Panc1 (cell line): Measurements from ENCODE around the gene TMEM115. TPM values are rescaled to one million over a fixed set of nuclear protein-coding genes. Genes with fewer than 3 reads are reported as not detected.

Source experiments
- ATAC-seq: fragments of 200-7000 bp; cut with Tn5 transposase; 2 replicates; pipeline ENCODE4 v1.9.1; 2020; ENCODE audit warnings: mild to moderate bottlenecking, moderate library complexity
- BruUV-seq: library from RNA; stranded (reverse); fragments of 400-500 nt; replicated peaks from 2 replicates; lab custom pipeline; 2021; lab: Mats Ljungman, UMichigan
- CTCF ChIA-PET: fragments of 300-600 bp; sonication (Branson Sonifier 250); formaldehyde crosslinking; loops from one replicate; lab custom pipeline; 2022; ENCODE audit warnings: antibody characterized with exemption; lab: Charles Lee
- POLR2A ChIA-PET: fragments of 300-600 bp; sonication (Branson Sonifier 250); formaldehyde crosslinking; loops from one replicate; lab custom pipeline; 2022; ENCODE audit warnings: antibody characterized with exemption; lab: Charles Lee
- DNase-seq: peaks from one replicate; pipeline ENCODE4 v3.0.0-alpha.2; 2010; ENCODE audit warnings: low read depth, low spot score
- H3K27ac ChIP-seq: 2 replicates; pipeline ENCODE4 v1.5.1; 2011; ENCODE audit warnings: mild to moderate bottlenecking, low read length, inconsistent platforms
- H3K27me3 ChIP-seq: fragments of 200-500 bp; sonication (Bioruptor generic); 2 replicates; pipeline ENCODE4 v1.6.0; 2014; ENCODE audit warnings: low read length, inconsistent platforms; ENCODE audit not compliant: control insufficient read depth, insufficient read depth
- H3K36me3 ChIP-seq: fragments of 200-500 bp; sonication (Bioruptor generic); 2 replicates; pipeline ENCODE4 v1.5.1; 2014; ENCODE audit warnings: inconsistent platforms, mild to moderate bottlenecking, low read length, moderate library complexity; ENCODE audit not compliant: control insufficient read depth, insufficient read depth
- H3K4me1 ChIP-seq: 2 replicates; pipeline ENCODE4 v1.5.1; 2011; ENCODE audit warnings: inconsistent platforms, mild to moderate bottlenecking, low read length, moderate library complexity; ENCODE audit not compliant: control insufficient read depth, insufficient read depth
- H3K4me3 ChIP-seq, 2 experiments: 2 replicates each; pipeline ENCODE4 v1.5.1; 2011 to 2012; ENCODE audit warnings: low read depth in 2 of 2, low read length in 2 of 2, mild to moderate bottlenecking in 2 of 2, inconsistent platforms in 1 of 2, moderate library complexity in 1 of 2
- H3K9me3 ChIP-seq: fragments of 200-500 bp; sonication (Bioruptor generic); 2 replicates; pipeline ENCODE4 v1.5.1; 2014; ENCODE audit warnings: low read depth, mild to moderate bottlenecking, inconsistent platforms, low read length, moderate library complexity; ENCODE audit not compliant: control insufficient read depth, insufficient read depth
- CTCF ChIP-seq: fragments of 450-650 bp; IDR thresholded peaks from 2 replicates; pipeline ENCODE4 v1.5.1; 2017; ENCODE audit warnings: mild to moderate bottlenecking
- POLR2AphosphoS5 ChIP-seq: IDR thresholded peaks from 2 replicates; pipeline ENCODE4 v1.6.1; 2012; ENCODE audit warnings: mild to moderate bottlenecking, low read depth, low read length, moderate library complexity
- REST ChIP-seq, 2 experiments: IDR thresholded peaks; 2 replicates each; pipeline ENCODE4 v1.6.1; 2011 to 2012; ENCODE audit warnings: low read depth in 2 of 2, control low read depth in 1 of 2, low read length in 1 of 2, mild to moderate bottlenecking in 1 of 2, moderate library complexity in 1 of 2; ENCODE audit not compliant: insufficient read depth in 1 of 2
- SIN3A ChIP-seq: IDR thresholded peaks from 2 replicates; pipeline ENCODE4 v1.6.1; 2012; ENCODE audit warnings: low read depth, mild to moderate bottlenecking, low read length, moderate library complexity, borderline replicate concordance; ENCODE audit not compliant: insufficient read depth
- TCF7L2 ChIP-seq: IDR thresholded peaks from 2 replicates; pipeline ENCODE4 v1.6.1; 2011; ENCODE audit warnings: mild to moderate bottlenecking, low read depth, low read length, inconsistent platforms
- in situ Hi-C: cut with HindIII; loops from 2 replicates; pipeline ENCODE4 v1.10.0; 2016; ENCODE audit warnings: low sequenced_read_pairs, low pct_unique_long_range_greater_than_20kb
- intact Hi-C: fragments of 100-400 bp; cut with micrococcal nuclease; formaldehyde crosslinking; loops from one replicate; pipeline ENCODE4 v1.10.0; 2022; ENCODE audit not compliant: unreplicated experiment
- total RNA-seq: library from RNA; stranded (reverse); gene quantifications from one replicate; pipeline ENCODE4 v1.2.1, GENCODE V29; 2021; ENCODE audit not compliant: unreplicated experiment

The TMEM115 gene
- total RNA-seq, 1 experiment from 2014 or later: 30.2 TPM

GRCh38 chr3:50378757-50379156, 19.4 kb upstream of the TMEM115 start:
- DNase-seq: no peak
- intact Hi-C loops: loop anchor here (10.0 kb wide), 1 partner anchor 166 kb away; no protein-coding TSS in a partner anchor
- H3K36me3 ChIP-seq: no peaks in the 10 kb centered on the region
- no peak overlapping the region for H3K4me3 ChIP-seq
- no peaks in the 10 kb centered on the region for H3K4me1 ChIP-seq
- CTCF ChIA-PET: no interaction called here
- ATAC-seq: no peak
- no peaks in the 10 kb centered on the region for H3K27me3 ChIP-seq
- BruUV-seq: no TSS peak
- POLR2A ChIA-PET: no interaction called here
- H3K27ac ChIP-seq: no peak overlapping the region
- in situ Hi-C loops: no loop called here
- no peaks in the 10 kb centered on the region for H3K9me3 ChIP-seq
- TF ChIP-seq SIN3A: no peak
- TF ChIP-seq POLR2AphosphoS5: no peak
- TF ChIP-seq CTCF: no peak
- TF ChIP-seq REST (IDR thresholded peaks at IDR 0.05; ENCODE audit: insufficient read depth in 1 of 2, low read depth in 2 of 2, low read length in 1 of 2): no peak
- TF ChIP-seq TCF7L2: no peak

- no peak for ATAC-seq
- in situ Hi-C loops: no loop called here
Measured at GRCh38 chr3:50378024-50378423, 18.7 kb upstream of the TMEM115 start.

More at GRCh38 chr3:50378024-50378423, 18.7 kb upstream of the TMEM115 start:
- Histone ChIP-seq H3K9me3 (no peaks in the 10 kb centered on the region), H3K4me1 (no peaks in the 10 kb centered on the region), H3K4me3 (no peak overlapping the region), H3K27ac (no peak overlapping the region), H3K36me3 (no peaks in the 10 kb centered on the region), H3K27me3 (no peaks in the 10 kb centered on the region)
- intact Hi-C loops: loop anchor here (10.0 kb wide), 1 partner anchor 167 kb away; no protein-coding TSS in a partner anchor
- TF ChIP-seq POLR2AphosphoS5 (no peak), CTCF (no peak), TCF7L2 (no peak), REST (IDR thresholded peaks at IDR 0.05; ENCODE audit: insufficient read depth in 1 of 2, low read depth in 2 of 2, low read length in 1 of 2) (no peak), SIN3A (no peak)
- POLR2A ChIA-PET: no interaction called here
- DNase-seq: no peak
- BruUV-seq: no TSS peak
- CTCF ChIA-PET: no interaction called here
